MM.1S (cell line): ENCODE results near the gene NXPH4.

Experiments used
- DNase-seq: peaks from one replicate; pipeline ENCODE4 v3.0.0-alpha.2; 2015
- H2AFZ ChIP-seq: fragments of 300-600 bp; sonication (generic); 2 replicates; pipeline ENCODE4 v1.6.0; 2016; ENCODE audit warnings: antibody characterized with exemption, low read length
- H3F3A ChIP-seq: fragments of 300-600 bp; sonication (generic); 2 replicates; pipeline ENCODE4 v1.6.1; 2016; ENCODE audit warnings: mild to moderate bottlenecking, antibody characterized with exemption, low read length, moderate library complexity, mixed read lengths; ENCODE audit not compliant: insufficient read depth
- H3K27ac ChIP-seq: fragments of 300-600 bp; sonication (generic); 2 replicates; pipeline ENCODE4 v1.5.1; 2016; ENCODE audit warnings: mild to moderate bottlenecking, low read length
- H3K27me3 ChIP-seq: fragments of 300-600 bp; sonication (generic); replicated peaks from 2 replicates; pipeline ENCODE4 v1.6.0; 2016; ENCODE audit warnings: low read length; ENCODE audit not compliant: insufficient read depth
- H3K36me3 ChIP-seq: fragments of 300-600 bp; sonication (generic); replicated peaks from 2 replicates; pipeline ENCODE4 v1.6.1; 2016; ENCODE audit warnings: mild to moderate bottlenecking, low read length, mixed read lengths; ENCODE audit not compliant: insufficient read depth
- H3K4me1 ChIP-seq: fragments of 300-600 bp; sonication (generic); 2 replicates; pipeline ENCODE4 v1.6.1; 2016; ENCODE audit warnings: low read length, mixed read lengths
- H3K4me2 ChIP-seq: fragments of 300-600 bp; sonication (generic); 2 replicates; pipeline ENCODE4 v1.6.0; 2016; ENCODE audit warnings: low read depth, low read length
- H3K4me3 ChIP-seq: fragments of 300-600 bp; sonication (generic); 2 replicates; pipeline ENCODE4 v1.5.1; 2016; ENCODE audit warnings: low read length, mixed read lengths
- H3K79me2 ChIP-seq: fragments of 300-600 bp; sonication (generic); 2 replicates; pipeline ENCODE4 v1.6.1; 2016; ENCODE audit warnings: mixed run types, low read length, mixed read lengths
- H3K9ac ChIP-seq: fragments of 300-600 bp; sonication (generic); 2 replicates; pipeline ENCODE4 v1.6.1; 2016; ENCODE audit warnings: low read length, mixed read lengths
- H3K9me2 ChIP-seq: fragments of 300-600 bp; sonication (generic); replicated peaks from 2 replicates; pipeline ENCODE4 v1.6.1; 2016; ENCODE audit warnings: mild to moderate bottlenecking, low read length, mixed read lengths; ENCODE audit not compliant: insufficient read depth
- H3K9me3 ChIP-seq: fragments of 300-600 bp; sonication (generic); replicated peaks from 2 replicates; pipeline ENCODE4 v1.6.1; 2016; ENCODE audit warnings: mild to moderate bottlenecking, low read length, mixed read lengths; ENCODE audit not compliant: insufficient read depth
- H4K20me1 ChIP-seq: fragments of 300-600 bp; sonication (generic); 2 replicates; pipeline ENCODE4 v1.6.1; 2016; ENCODE audit warnings: mild to moderate bottlenecking, low read length, moderate library complexity, mixed read lengths; ENCODE audit not compliant: insufficient read depth
- EZH2 ChIP-seq: fragments of 300-600 bp; sonication (generic); optimal IDR thresholded peaks from 2 replicates; pipeline ENCODE3; 2017; ENCODE audit warnings: low read depth, mild to moderate bottlenecking, antibody characterized with exemption, low read length, mixed read lengths
- EZH2phosphoT487 ChIP-seq: fragments of 300-600 bp; sonication (generic); IDR thresholded peaks from 2 replicates; pipeline ENCODE4 v1.6.1; 2018; ENCODE audit warnings: antibody characterized with exemption, low read length
- TF ChIP-seq, protein P1 (sequence below): fragments of 300-600 bp; sonication (generic); IDR thresholded peaks from 2 replicates; pipeline ENCODE4 v1.5.1; 2016; ENCODE audit warnings: antibody characterized with exemption, low read length, mixed read lengths

The NXPH4 gene

DNA sequence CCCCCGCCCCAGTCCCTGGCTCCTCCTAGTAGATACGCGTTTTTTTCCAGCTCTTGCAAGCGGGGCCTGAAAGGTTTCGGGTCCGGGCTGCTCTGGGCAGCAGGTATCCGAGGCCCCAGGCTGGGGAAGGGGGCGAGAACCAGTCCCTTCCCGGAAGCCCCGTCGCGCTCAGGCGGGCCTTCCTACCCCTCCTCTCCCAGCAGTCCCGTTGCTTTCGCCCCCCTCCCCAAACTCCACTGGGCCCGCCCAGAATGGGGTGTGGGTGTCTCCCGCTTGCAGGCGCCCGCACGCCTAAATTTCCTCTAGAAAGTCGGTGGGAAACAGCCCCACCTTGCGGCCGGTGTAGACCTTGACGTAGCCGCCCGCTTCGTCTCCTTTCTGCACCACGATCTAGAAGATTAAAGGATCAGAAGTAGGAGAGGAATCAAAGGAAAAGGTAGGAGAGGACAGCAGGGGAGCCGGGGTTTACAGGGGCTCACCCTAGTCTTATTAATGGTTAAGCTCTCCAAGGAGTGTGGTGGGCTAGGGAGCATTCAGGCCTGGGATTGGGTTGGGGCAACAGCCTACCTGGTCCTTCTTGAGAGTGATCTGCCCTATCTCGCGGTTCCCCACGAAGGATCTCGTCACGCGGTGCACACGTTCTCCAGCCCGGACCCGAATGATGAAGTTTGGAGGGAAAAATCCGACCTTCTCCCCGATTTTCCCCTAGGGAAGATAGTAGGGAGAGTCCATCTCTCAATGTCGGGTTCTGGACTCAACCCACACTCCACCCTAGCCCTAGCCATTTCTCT is 27.1 kb downstream of the NXPH4 start:
- peak; percentile 82 for DNase-seq
- H3K79me2 ChIP-seq = no peaks in the 10 kb centered on the region
- peak overlapping the region; percentile 32; the same call in 1 of the 2 replicates for H3K9ac ChIP-seq
- H3K27ac ChIP-seq = no peak overlapping the region
- peaks cover 26% of the 10 kb centered on the region for H3K4me1 ChIP-seq
- no peaks in the 10 kb centered on the region for H3K9me2 ChIP-seq
- H3K36me3 ChIP-seq = no peaks in the 10 kb centered on the region
- TF ChIP-seq EZH2phosphoT487 = no peak
- no peak for TF ChIP-seq EZH2
- TF ChIP-seq, protein P1, sequence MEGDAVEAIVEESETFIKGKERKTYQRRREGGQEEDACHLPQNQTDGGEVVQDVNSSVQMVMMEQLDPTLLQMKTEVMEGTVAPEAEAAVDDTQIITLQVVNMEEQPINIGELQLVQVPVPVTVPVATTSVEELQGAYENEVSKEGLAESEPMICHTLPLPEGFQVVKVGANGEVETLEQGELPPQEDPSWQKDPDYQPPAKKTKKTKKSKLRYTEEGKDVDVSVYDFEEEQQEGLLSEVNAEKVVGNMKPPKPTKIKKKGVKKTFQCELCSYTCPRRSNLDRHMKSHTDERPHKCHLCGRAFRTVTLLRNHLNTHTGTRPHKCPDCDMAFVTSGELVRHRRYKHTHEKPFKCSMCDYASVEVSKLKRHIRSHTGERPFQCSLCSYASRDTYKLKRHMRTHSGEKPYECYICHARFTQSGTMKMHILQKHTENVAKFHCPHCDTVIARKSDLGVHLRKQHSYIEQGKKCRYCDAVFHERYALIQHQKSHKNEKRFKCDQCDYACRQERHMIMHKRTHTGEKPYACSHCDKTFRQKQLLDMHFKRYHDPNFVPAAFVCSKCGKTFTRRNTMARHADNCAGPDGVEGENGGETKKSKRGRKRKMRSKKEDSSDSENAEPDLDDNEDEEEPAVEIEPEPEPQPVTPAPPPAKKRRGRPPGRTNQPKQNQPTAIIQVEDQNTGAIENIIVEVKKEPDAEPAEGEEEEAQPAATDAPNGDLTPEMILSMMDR = peak; percentile 78
- H3K4me3 ChIP-seq = peak overlapping the region; percentile 68
- no peaks in the 10 kb centered on the region for H3K9me3 ChIP-seq
- H2AFZ ChIP-seq = peak overlapping the region; percentile 66; the same call in 1 of the 2 replicates
- H3K27me3 ChIP-seq = peaks cover 36% of the 10 kb centered on the region
- peak overlapping the region; percentile 97 for H3K4me2 ChIP-seq
- peaks cover 3% of the 10 kb centered on the region; the same call in 1 of the 2 replicates for H4K20me1 ChIP-seq
- peaks cover 29% of the 10 kb centered on the region; the same call in 1 of the 2 replicates for H3F3A ChIP-seq

DNA sequence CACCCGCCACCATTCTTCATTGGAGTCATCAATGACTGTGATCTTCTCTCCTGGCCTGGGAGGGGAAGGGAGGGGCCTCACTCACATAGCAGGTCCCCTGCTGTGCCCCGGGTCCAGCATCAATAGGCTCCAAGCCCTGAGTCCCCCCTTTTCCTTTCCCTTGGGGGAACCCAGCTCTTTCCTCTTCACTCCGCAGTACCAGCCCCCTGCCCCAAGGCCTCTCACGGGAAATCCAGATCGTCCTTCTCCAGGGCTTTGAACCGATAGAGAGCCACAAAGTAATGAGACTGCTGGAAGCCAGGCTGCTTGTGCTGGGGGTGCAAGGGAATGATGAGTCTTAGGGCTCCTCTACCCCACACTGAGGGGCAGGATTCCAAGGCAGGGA is 27.7 kb downstream of the NXPH4 start:
- Histone ChIP-seq H4K20me1 (peaks cover 3% of the 10 kb centered on the region; the same call in 1 of the 2 replicates), H3K27ac (no peak overlapping the region), H3K27me3 (peaks cover 35% of the 10 kb centered on the region), H3K9me3 (no peaks in the 10 kb centered on the region), H3K4me2 (0 out of 2 replicates have a peak overlapping the region, but pooled peaks have one; percentile 97), H3K36me3 (no peaks in the 10 kb centered on the region), H3K4me3 (no peak overlapping the region), H3K9me2 (no peaks in the 10 kb centered on the region), H3F3A (peaks cover 29% of the 10 kb centered on the region; the same call in 1 of the 2 replicates), H3K79me2 (no peaks in the 10 kb centered on the region), H2AFZ (no peak overlapping the region), H3K9ac (no peak overlapping the region), H3K4me1 (peaks cover 22% of the 10 kb centered on the region)
- no peak for DNase-seq
- TF ChIP-seq EZH2phosphoT487 (no peak), EZH2 (no peak)
- TF ChIP-seq, protein P1 = no peak

GRCh38 chr12:57247041-57247440 is 30.4 kb downstream of the NXPH4 start:
- no peak overlapping the region for H3K27ac ChIP-seq
- no peaks in the 10 kb centered on the region for H3K79me2 ChIP-seq
- H3F3A ChIP-seq = peaks cover 10% of the 10 kb centered on the region; the same call in 1 of the 2 replicates
- no peaks in the 10 kb centered on the region for H3K36me3 ChIP-seq
- H4K20me1 ChIP-seq = no peaks in the 10 kb centered on the region
- H3K4me1 ChIP-seq = peaks cover 4% of the 10 kb centered on the region
- H3K9me3 ChIP-seq = no peaks in the 10 kb centered on the region
- no peak overlapping the region for H3K4me2 ChIP-seq
- H3K4me3 ChIP-seq = no peak overlapping the region
- TF ChIP-seq, protein P1 = no peak
- TF ChIP-seq EZH2 (no peak), EZH2phosphoT487 (no peak)
- H3K9ac ChIP-seq = no peak overlapping the region
- H2AFZ ChIP-seq = no peak overlapping the region
- no peak for DNase-seq
- no peaks in the 10 kb centered on the region for H3K9me2 ChIP-seq
- H3K27me3 ChIP-seq = peaks cover 10% of the 10 kb centered on the region
